Measurements from ENCODE around the gene UQCRH.
"Not testable (repeated sequence)": the region's sequence is repeated elsewhere in the genome, so short reads cannot be mapped to it uniquely, and the experiment has no call there.

DNA sequence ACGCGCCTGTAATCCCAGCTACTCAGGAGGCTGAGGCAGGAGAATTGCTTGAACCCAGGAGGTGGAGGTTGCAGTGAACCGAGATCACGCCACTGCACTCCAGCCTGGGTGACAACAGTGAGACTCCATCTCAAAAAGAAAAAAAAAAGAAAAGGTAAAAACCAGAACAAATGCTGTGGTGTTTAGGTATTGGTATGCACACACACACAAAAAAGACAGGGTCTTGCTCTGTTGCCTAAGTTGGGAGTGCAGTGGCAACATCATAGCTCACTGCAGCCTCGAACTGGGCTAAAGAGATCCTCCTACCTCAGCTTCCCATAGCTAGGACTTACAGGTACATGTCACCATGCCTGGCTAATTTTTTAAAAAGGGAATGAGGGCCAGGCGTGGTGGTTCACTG, 15.8 kb downstream of the UQCRH start:
- not testable (repeated sequence) for TF ChIP-seq EZH2phosphoT487 (IDR thresholded peaks at IDR 0.05; ENCODE audit: low read depth); CTCF (IDR thresholded peaks at IDR 0.05; ENCODE audit: low read depth, low read length)

Data from OCI-LY3 (cell line).